Right lung (tissue), 5 donors: ENCODE results near the gene ASTN2. TPM values are rescaled to one million over a fixed set of nuclear protein-coding genes. Genes with fewer than 3 reads are reported as not detected.

ENCODE experiments used
- DNase-seq, 2 donors: peaks; one replicate each; pipeline ENCODE4 v3.0.0-alpha.2; 2013
- polyA plus RNA-seq, 5 donors: library from polyadenylated mRNA; unstranded; fragments of 120-200 nt; gene quantifications; one replicate each; pipeline versions ENCODE4 v1.2.1 to v1.2.3, GENCODE V29; 2013; ENCODE audit warnings: inconsistent platforms in 1 of 5, low replicate concordance in 1 of 5; ENCODE audit not compliant: insufficient read length in 5 of 5, insufficient read depth in 1 of 5

The ASTN2 gene
- polyA plus RNA-seq, 5 donors, result 4.4 to 5.2 (median 4.8) TPM

GRCh38 chr9:117169089-117169621 lies 245.7 kb downstream of the ASTN2 start:
- DNase-seq, result no peak

- DNase-seq, result no peak
Measured at GRCh38 chr9:117164512-117164911, 250.3 kb downstream of the ASTN2 start.

GRCh38 chr9:117160254-117160653 lies 254.6 kb downstream of the ASTN2 start:
- DNase-seq, result no peak

GRCh38 chr9:117156771-117157535 lies 257.9 kb downstream of the ASTN2 start:
- DNase-seq, result no peak

GRCh38 chr9:117156144-117156688 lies 258.6 kb downstream of the ASTN2 start:
- DNase-seq, result no peak

GRCh38 chr9:117153021-117153420 lies 261.8 kb downstream of the ASTN2 start:
- DNase-seq, result no peak

- DNase-seq, result no peak
Measured at GRCh38 chr9:117151716-117152115, 263.1 kb downstream of the ASTN2 start.

GRCh38 chr9:117149996-117150395 lies 264.9 kb downstream of the ASTN2 start:
- DNase-seq, result no peak

- no peak for DNase-seq
Measured at GRCh38 chr9:117145811-117146490, 268.9 kb downstream of the ASTN2 start.

GRCh38 chr9:117145081-117145480 lies 269.8 kb downstream of the ASTN2 start:
- DNase-seq, result no peak

GRCh38 chr9:117138231-117138630 lies 276.6 kb downstream of the ASTN2 start:
- no peak for DNase-seq

GRCh38 chr9:117136461-117136860 lies 278.4 kb downstream of the ASTN2 start:
- DNase-seq, result no peak

GRCh38 chr9:117135501-117136098 lies 279.3 kb downstream of the ASTN2 start:
- no peak for DNase-seq

GRCh38 chr9:117134826-117135500 lies 279.9 kb downstream of the ASTN2 start:
- DNase-seq, result no peak

- no peak for DNase-seq
Measured at GRCh38 chr9:117126871-117127270, 288.0 kb downstream of the ASTN2 start.

GRCh38 chr9:117125531-117125930 lies 289.3 kb downstream of the ASTN2 start:
- DNase-seq, result no peak

- DNase-seq, result no peak
Measured at GRCh38 chr9:117123729-117124128, 291.1 kb downstream of the ASTN2 start.

GRCh38 chr9:117122953-117123352 lies 291.9 kb downstream of the ASTN2 start:
- DNase-seq, result no peak

GRCh38 chr9:117122102-117122501 lies 292.8 kb downstream of the ASTN2 start:
- no peak for DNase-seq

GRCh38 chr9:117121316-117121715 lies 293.5 kb downstream of the ASTN2 start:
- no peak for DNase-seq

- DNase-seq, result no peak
Measured at GRCh38 chr9:117120061-117120460, 294.8 kb downstream of the ASTN2 start.

GRCh38 chr9:117116084-117116483 lies 298.8 kb downstream of the ASTN2 start:
- no peak for DNase-seq
